ENCODE data around the gene CALN1. TPM values are rescaled to one million over a fixed set of nuclear protein-coding genes. Genes with fewer than 3 reads are reported as not detected.

Gene CALN1
- total and polyA plus RNA-seq, 2 of the 8 experiments (the other 6 are each of a cell fraction or from before 2014, with no cell fraction given), result 6.4 to 15.2 TPM

GRCh38 chr7:72032934-72033333, 379.2 kb downstream of the CALN1 start (continued):
- TF ChIP-seq CHD7 (IDR thresholded peaks at IDR 0.05; ENCODE audit: insufficient replicate concordance, low read length) (no peak), CBX5 (IDR thresholded peaks at IDR 0.05; ENCODE audit: low read depth, low read length) (no peak), TEAD4 (IDR thresholded peaks at IDR 0.05; ENCODE audit: low read depth, low read length) (no peak), SP1 (IDR thresholded peaks at IDR 0.05; ENCODE audit: low read depth, low read length) (no peak), NRF1 (IDR thresholded peaks at IDR 0.05; ENCODE audit: low read depth, low read length) (no peak), CTBP2 (IDR thresholded peaks at IDR 0.05; ENCODE audit: borderline replicate concordance, insufficient read depth, insufficient read length, low read length) (no peak), SIRT6 (IDR thresholded peaks at IDR 0.05; ENCODE audit: low read length) (no peak), EP300 (IDR thresholded peaks at IDR 0.05; ENCODE audit: borderline replicate concordance in 1 of 2, low read depth in 2 of 2, low read length in 2 of 2) (no peak), TCF12 (IDR thresholded peaks at IDR 0.05; ENCODE audit: low read depth, low read length) (no peak), GTF2F1 (IDR thresholded peaks at IDR 0.05; ENCODE audit: borderline replicate concordance, low read depth, low read length) (no peak)

Measured in H1 (cell line).